Lower leg skin (tissue), 3 donors: ENCODE data around the gene MEX3A.

Experiments used
- CTCF ChIP-seq, 3 donors: fragments of 450-650 bp; IDR thresholded peaks; one replicate each; pipeline ENCODE4 v1.5.1; 2016; ENCODE audit warnings: antibody characterized with exemption in 3 of 3, mild to moderate bottlenecking in 3 of 3, moderate library complexity in 2 of 3
- POLR2A ChIP-seq, 2 donors: fragments of 450-650 bp; IDR thresholded peaks; one replicate each; pipeline ENCODE4 v1.6.1; 2016 to 2017; ENCODE audit warnings: antibody characterized with exemption in 2 of 2, mild to moderate bottlenecking in 1 of 2, moderate library complexity in 1 of 2

- TF ChIP-seq CTCF (IDR thresholded peaks at IDR 0.05) (no peak), POLR2A (IDR thresholded peaks at IDR 0.05) (no peak)
Measured at GRCh38 chr1:156128654-156129597, 46.7 kb upstream of the MEX3A start.
